NOMO-1 treated with dmso at 0.1 percent for 144 hours (cell line): ENCODE results near the gene HIVEP3.

Source experiments
- DNase-seq: peaks from one replicate; lab custom pipeline; 2025; ENCODE audit not compliant: unreplicated experiment; lab: John Stamatoyannopoulos, UW

Gene HIVEP3

GRCh38 chr1:41493117-41493536 is 425.6 kb downstream of the HIVEP3 start:
- no peak for DNase-seq

GRCh38 chr1:41492341-41492848 is 426.3 kb downstream of the HIVEP3 start:
- no peak for DNase-seq

GRCh38 chr1:41490911-41491310 is 427.8 kb downstream of the HIVEP3 start:
- DNase-seq: no peak

GRCh38 chr1:41489561-41489960 is 429.2 kb downstream of the HIVEP3 start:
- no peak for DNase-seq

- no peak for DNase-seq
Observed at GRCh38 chr1:41488040-41488951, 430.4 kb downstream of the HIVEP3 start.

GRCh38 chr1:41487126-41488039 is 431.3 kb downstream of the HIVEP3 start:
- peak; percentile 42 for DNase-seq

GRCh38 chr1:41486371-41487125 is 432.2 kb downstream of the HIVEP3 start:
- no peak for DNase-seq

- no peak for DNase-seq
Observed at GRCh38 chr1:41486053-41486370, 432.7 kb downstream of the HIVEP3 start.

GRCh38 chr1:41485605-41486004 is 433.1 kb downstream of the HIVEP3 start:
- no peak for DNase-seq

GRCh38 chr1:41484402-41485241 is 434.1 kb downstream of the HIVEP3 start, which contains the start of gene EDN2:
EDN2 (minus strand) TSS chr1:41484683; CDS start chr1:41484601, 82 bp downstream.
- DNase-seq: no peak

- no peak for DNase-seq
Observed at GRCh38 chr1:41483960-41484401, 434.7 kb downstream of the HIVEP3 start.

- DNase-seq: no peak
Observed at GRCh38 chr1:41483001-41483850, 435.5 kb downstream of the HIVEP3 start.

GRCh38 chr1:41482001-41482765 is 436.5 kb downstream of the HIVEP3 start:
- no peak for DNase-seq

GRCh38 chr1:41481109-41481775 is 437.5 kb downstream of the HIVEP3 start:
- no peak for DNase-seq

- no peak for DNase-seq
Observed at GRCh38 chr1:41480204-41481108, 438.3 kb downstream of the HIVEP3 start.

- DNase-seq: no peak
Observed at GRCh38 chr1:41479808-41480160, 438.9 kb downstream of the HIVEP3 start.
